Endodermal cell (in vitro differentiated cells): ENCODE data around the gene MYO1B. TPM values are rescaled to one million over a fixed set of nuclear protein-coding genes. Genes with fewer than 3 reads are reported as not detected.

Experiments used
- DNase-seq: peaks from one replicate; pipeline ENCODE4 v3.0.0-alpha.2; 2017
- H3K27ac ChIP-seq: 2 replicates; pipeline ENCODE4 v1.5.1; 2013; ENCODE audit warnings: mild to moderate bottlenecking, low read depth, low read length, moderate library complexity
- H3K27me3 ChIP-seq: 2 replicates; pipeline ENCODE4 v1.6.1; 2013; ENCODE audit warnings: mild to moderate bottlenecking, low read length, moderate library complexity; ENCODE audit not compliant: insufficient read depth, control insufficient read depth, poor library complexity, severe bottlenecking
- H3K36me3 ChIP-seq: 2 replicates; pipeline ENCODE4 v1.7.0; 2013; ENCODE audit warnings: mild to moderate bottlenecking, low read length, moderate library complexity; ENCODE audit not compliant: control insufficient read depth, insufficient read depth
- H3K4me1 ChIP-seq: one replicate; pipeline ENCODE4 v1.7.0; 2013; ENCODE audit warnings: low read length; ENCODE audit not compliant: control insufficient read depth, insufficient read depth
- H3K4me3 ChIP-seq: 2 replicates; pipeline ENCODE4 v1.5.1; 2013; ENCODE audit warnings: mild to moderate bottlenecking, low read length, moderate library complexity
- H3K9ac ChIP-seq: 2 replicates; pipeline ENCODE4 v1.6.1; 2013; ENCODE audit warnings: mild to moderate bottlenecking, low read length, moderate library complexity; ENCODE audit not compliant: poor library complexity, severe bottlenecking; ENCODE audit errors: extremely low read depth
- H3K9me3 ChIP-seq: 2 replicates; pipeline ENCODE4 v1.6.1; 2013; ENCODE audit warnings: mild to moderate bottlenecking, low read length, moderate library complexity; ENCODE audit not compliant: control insufficient read depth
- H3K27ac Mint-ChIP-seq: 2 replicates; pipeline ENCODE4 v1.8.0; 2020; ENCODE audit warnings: mixed read lengths
- H3K27me3 Mint-ChIP-seq: 2 replicates; pipeline ENCODE4 v1.8.0; 2021; ENCODE audit warnings: mild to moderate bottlenecking, mixed read lengths; ENCODE audit not compliant: insufficient read depth
- H3K36me3 Mint-ChIP-seq: 2 replicates; pipeline ENCODE4 v1.8.0; 2020; ENCODE audit warnings: low read depth, mixed read lengths
- H3K4me1 Mint-ChIP-seq: 2 replicates; pipeline ENCODE4 v1.8.0; 2020; ENCODE audit warnings: mixed read lengths
- H3K4me3 Mint-ChIP-seq: 2 replicates; pipeline ENCODE4 v1.8.0; 2020; ENCODE audit warnings: mild to moderate bottlenecking, moderate library complexity, mixed read lengths
- H3K9me3 Mint-ChIP-seq: 2 replicates; pipeline ENCODE4 v1.8.0; 2020; ENCODE audit warnings: mild to moderate bottlenecking, mixed read lengths
- WGBS, 2 experiments: methylation state at CpG; one replicate each; pipeline versions ENCODE4 v1.1.5 to v1.1.7; 2013; ENCODE audit warnings: missing lambda C conversion rate in 2 of 2, mixed read lengths in 1 of 2; ENCODE audit not compliant: insufficient coverage in 1 of 2, insufficient read length in 1 of 2; 5-methylcytosine and 5-hydroxymethylcytosine counted together
- total RNA-seq, 2 donors: library from RNA; stranded (reverse); fragmentation: NEBNext Ultra II Directional in 1 of 2; extraction: Animal tissue kit (Norgen Biotek cat#: 25700) in 1 of 2; gene quantifications; 2 replicates in 1 of 2; 3 replicates in 1 of 2; pipeline ENCODE4 v1.2.1, GENCODE V29; 2021
- TF ChIP-seq, protein P1 (sequence below): fragments of 200-600 bp; sonication (generic); conservative IDR thresholded peaks from 2 replicates; pipeline ENCODE4 v1.5.0; 2021; ENCODE audit warnings: antibody characterized with exemption, mild to moderate bottlenecking

The MYO1B gene
- total RNA-seq, 2 donors from 2014 or later: 145 to 154 TPM

DNA sequence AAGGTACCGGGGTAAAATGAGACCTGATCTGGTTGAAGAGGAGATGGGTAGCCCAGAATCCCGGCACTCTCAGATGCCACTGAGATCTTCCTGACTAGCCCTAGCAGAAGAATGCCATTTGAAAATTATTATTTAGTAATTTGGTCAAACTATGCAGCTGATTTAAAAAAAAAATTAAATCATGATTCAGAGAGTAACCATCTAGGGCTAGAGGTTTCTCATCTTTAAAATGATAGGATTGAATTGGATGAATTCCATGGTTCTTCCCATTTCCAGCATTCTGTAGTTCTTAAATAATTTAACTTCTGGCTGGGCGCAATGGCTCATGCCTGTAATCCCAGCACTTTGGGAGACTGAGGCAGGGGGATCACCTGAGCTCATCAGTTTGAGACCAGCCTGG lies 106.1 kb downstream of the MYO1B start:
- TF ChIP-seq, protein P1, sequence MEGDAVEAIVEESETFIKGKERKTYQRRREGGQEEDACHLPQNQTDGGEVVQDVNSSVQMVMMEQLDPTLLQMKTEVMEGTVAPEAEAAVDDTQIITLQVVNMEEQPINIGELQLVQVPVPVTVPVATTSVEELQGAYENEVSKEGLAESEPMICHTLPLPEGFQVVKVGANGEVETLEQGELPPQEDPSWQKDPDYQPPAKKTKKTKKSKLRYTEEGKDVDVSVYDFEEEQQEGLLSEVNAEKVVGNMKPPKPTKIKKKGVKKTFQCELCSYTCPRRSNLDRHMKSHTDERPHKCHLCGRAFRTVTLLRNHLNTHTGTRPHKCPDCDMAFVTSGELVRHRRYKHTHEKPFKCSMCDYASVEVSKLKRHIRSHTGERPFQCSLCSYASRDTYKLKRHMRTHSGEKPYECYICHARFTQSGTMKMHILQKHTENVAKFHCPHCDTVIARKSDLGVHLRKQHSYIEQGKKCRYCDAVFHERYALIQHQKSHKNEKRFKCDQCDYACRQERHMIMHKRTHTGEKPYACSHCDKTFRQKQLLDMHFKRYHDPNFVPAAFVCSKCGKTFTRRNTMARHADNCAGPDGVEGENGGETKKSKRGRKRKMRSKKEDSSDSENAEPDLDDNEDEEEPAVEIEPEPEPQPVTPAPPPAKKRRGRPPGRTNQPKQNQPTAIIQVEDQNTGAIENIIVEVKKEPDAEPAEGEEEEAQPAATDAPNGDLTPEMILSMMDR: no peak
- peaks cover 18% of the 10 kb centered on the region for H3K9me3 ChIP-seq
- no peak overlapping the region for H3K9ac ChIP-seq
- 96 to 100% methylated on average over 2 to 3 of the region's 3 CpGs for WGBS, 2 experiments
- Mint-ChIP-seq H3K27me3 (no peaks in the 10 kb centered on the region), H3K4me1 (peaks cover 2% of the 10 kb centered on the region), H3K4me3 (no peak overlapping the region), H3K36me3 (peaks cover 80% of the 10 kb centered on the region), H3K9me3 (peaks cover 9% of the 10 kb centered on the region), H3K27ac (no peak overlapping the region)
- H3K4me3 ChIP-seq: no peak overlapping the region
- peaks cover 93% of the 10 kb centered on the region for H3K36me3 ChIP-seq
- DNase-seq: no peak
- H3K4me1 ChIP-seq: no peaks in the 10 kb centered on the region
- H3K27me3 ChIP-seq: no peaks in the 10 kb centered on the region
- H3K27ac ChIP-seq: no peak overlapping the region

GRCh38 chr2:191351921-191352320 lies 106.7 kb downstream of the MYO1B start:
- Mint-ChIP-seq H3K4me1 (peaks cover 2% of the 10 kb centered on the region), H3K4me3 (no peak overlapping the region), H3K36me3 (peaks cover 82% of the 10 kb centered on the region), H3K9me3 (peaks cover 9% of the 10 kb centered on the region), H3K27me3 (no peaks in the 10 kb centered on the region), H3K27ac (no peak overlapping the region)
- H3K4me3 ChIP-seq: no peak overlapping the region
- H3K27ac ChIP-seq: no peak overlapping the region
- TF ChIP-seq, protein P1: no peak
- peaks cover 93% of the 10 kb centered on the region for H3K36me3 ChIP-seq
- no peaks in the 10 kb centered on the region for H3K27me3 ChIP-seq
- DNase-seq: no peak
- H3K9me3 ChIP-seq: peaks cover 18% of the 10 kb centered on the region
- no peak overlapping the region for H3K9ac ChIP-seq
- no peaks in the 10 kb centered on the region for H3K4me1 ChIP-seq
- WGBS, 2 experiments: 97% methylated on average over 2 of the region's 2 CpGs; no CpG with 5 or more reads in 1 of the 2 experiments

- no peak overlapping the region for H3K27ac ChIP-seq
- no peaks in the 10 kb centered on the region for H3K4me1 ChIP-seq
- Mint-ChIP-seq H3K4me3 (no peak overlapping the region), H3K27me3 (no peaks in the 10 kb centered on the region), H3K36me3 (peaks cover 78% of the 10 kb centered on the region), H3K4me1 (no peaks in the 10 kb centered on the region), H3K27ac (no peak overlapping the region), H3K9me3 (peaks cover 9% of the 10 kb centered on the region)
- H3K4me3 ChIP-seq: no peak overlapping the region
- H3K9me3 ChIP-seq: peaks cover 18% of the 10 kb centered on the region
- H3K36me3 ChIP-seq: peaks cover 89% of the 10 kb centered on the region
- H3K9ac ChIP-seq: no peak overlapping the region
- H3K27me3 ChIP-seq: no peaks in the 10 kb centered on the region
- TF ChIP-seq, protein P1: no peak
- WGBS, 2 experiments: 94 to 96% methylated on average over 2 of the region's 2 CpGs
- no peak for DNase-seq
Observed at GRCh38 chr2:191352536-191352935, 107.3 kb downstream of the MYO1B start.
